Prostate gland (tissue), 2 donors: ENCODE data around the gene RASGRP4. TPM values are rescaled to one million over a fixed set of nuclear protein-coding genes. Genes with fewer than 3 reads are reported as not detected.

Source experiments
- DNase-seq: peaks from one replicate; pipeline ENCODE4 v3.0.0-alpha.2; 2019; ENCODE audit warnings: low spot score
- H3K27ac ChIP-seq, 2 donors: fragments of 200-600 bp; sonication (generic); 2 replicates each; pipeline ENCODE4 v1.5.1; 2017 to 2019
- H3K27me3 ChIP-seq: fragments of 200-600 bp; sonication (generic); replicated peaks from 2 replicates; pipeline ENCODE4 v1.5.1; 2019; ENCODE audit not compliant: insufficient read depth
- H3K36me3 ChIP-seq, 2 donors: fragments of 200-600 bp; sonication (generic); 1 replicate in 1 of 2; 2 replicates in 1 of 2; pipeline versions ENCODE4 v1.5.1 to v1.8.1; 2017 to 2019
- H3K4me1 ChIP-seq: fragments of 200-600 bp; sonication (generic); replicated peaks from 2 replicates; pipeline ENCODE4 v1.5.1; 2019
- H3K4me3 ChIP-seq, 2 donors: fragments of 200-600 bp; sonication (generic); 2 replicates each; pipeline ENCODE4 v1.5.1; 2017 to 2019
- H3K9me3 ChIP-seq: fragments of 200-600 bp; sonication (generic); 2 replicates; pipeline ENCODE4 v1.5.1; 2017
- POLR2A ChIP-seq: fragments of 450-650 bp; IDR thresholded peaks from one replicate; pipeline ENCODE4 v1.6.1; 2016; ENCODE audit warnings: antibody characterized with exemption, mild to moderate bottlenecking
- POLR2AphosphoS5 ChIP-seq: sonication (generic); formaldehyde crosslinking; IDR thresholded peaks from one replicate; pipeline ENCODE4 v1.6.1; 2017; ENCODE audit warnings: antibody characterized with exemption
- WGBS: methylation state at CpG from one replicate; pipeline ENCODE4 v1.1.5; 2018; 5-methylcytosine and 5-hydroxymethylcytosine counted together
- intact Hi-C: fragments of 100-400 bp; cut with DNase I; formaldehyde crosslinking; loops from one replicate; pipeline ENCODE4 v1.14.2; 2022
- total RNA-seq, 2 donors: library from RNA; depleted of rRNA; stranded (reverse); fragments of >200 nt; gene quantifications; one replicate each; pipeline ENCODE4 v1.1.0, GENCODE V29; 2016
- TF ChIP-seq, protein P1 (sequence below), 4 experiments: fragments of 200-600 bp in 2 of 4; fragments of 450-650 bp in 2 of 4; sonication (generic) in 2 of 4; IDR thresholded peaks; 1 replicate in 3 of 4; 2 replicates in 1 of 4; pipeline ENCODE4 v1.5.1; 2016 to 2019; ENCODE audit warnings: antibody characterized with exemption in 4 of 4, mild to moderate bottlenecking in 2 of 4, moderate library complexity in 2 of 4

RASGRP4 gene
- total RNA-seq, 2 donors from 2014 or later = 1.4 to 1.6 TPM

DNA sequence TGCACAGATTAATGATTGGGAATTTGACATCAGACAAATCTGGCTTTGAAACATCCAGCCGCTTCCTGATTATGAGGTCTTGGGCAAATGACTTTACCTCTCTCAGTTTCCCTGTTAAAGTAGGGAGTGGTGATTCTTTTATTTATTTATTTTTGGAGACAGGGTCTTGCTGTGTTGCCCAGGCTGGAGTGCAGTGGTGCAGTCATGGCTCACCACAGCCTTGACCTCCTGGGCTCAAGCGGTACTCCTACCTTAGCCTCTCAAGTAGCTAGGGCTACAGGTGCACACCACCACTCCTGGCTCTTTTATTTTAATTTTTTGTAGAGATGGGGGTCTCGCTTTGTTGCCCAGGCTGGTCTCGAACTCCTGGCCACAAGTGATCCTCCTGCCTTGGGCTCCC is 49.0 kb downstream of the RASGRP4 start:
- TF ChIP-seq POLR2AphosphoS5 = no peak
- no peak for TF ChIP-seq POLR2A
- TF ChIP-seq, protein P1, sequence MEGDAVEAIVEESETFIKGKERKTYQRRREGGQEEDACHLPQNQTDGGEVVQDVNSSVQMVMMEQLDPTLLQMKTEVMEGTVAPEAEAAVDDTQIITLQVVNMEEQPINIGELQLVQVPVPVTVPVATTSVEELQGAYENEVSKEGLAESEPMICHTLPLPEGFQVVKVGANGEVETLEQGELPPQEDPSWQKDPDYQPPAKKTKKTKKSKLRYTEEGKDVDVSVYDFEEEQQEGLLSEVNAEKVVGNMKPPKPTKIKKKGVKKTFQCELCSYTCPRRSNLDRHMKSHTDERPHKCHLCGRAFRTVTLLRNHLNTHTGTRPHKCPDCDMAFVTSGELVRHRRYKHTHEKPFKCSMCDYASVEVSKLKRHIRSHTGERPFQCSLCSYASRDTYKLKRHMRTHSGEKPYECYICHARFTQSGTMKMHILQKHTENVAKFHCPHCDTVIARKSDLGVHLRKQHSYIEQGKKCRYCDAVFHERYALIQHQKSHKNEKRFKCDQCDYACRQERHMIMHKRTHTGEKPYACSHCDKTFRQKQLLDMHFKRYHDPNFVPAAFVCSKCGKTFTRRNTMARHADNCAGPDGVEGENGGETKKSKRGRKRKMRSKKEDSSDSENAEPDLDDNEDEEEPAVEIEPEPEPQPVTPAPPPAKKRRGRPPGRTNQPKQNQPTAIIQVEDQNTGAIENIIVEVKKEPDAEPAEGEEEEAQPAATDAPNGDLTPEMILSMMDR (IDR thresholded peaks at IDR 0.05) = no peak
- Histone ChIP-seq H3K36me3 (peaks cover 12% of the 10 kb centered on the region in 2 donors), H3K4me1 (peaks cover 14% of the 10 kb centered on the region), H3K27me3 (no peaks in the 10 kb centered on the region), H3K27ac (no peak overlapping the region), H3K9me3 (no peaks in the 10 kb centered on the region), H3K4me3 (no peak overlapping the region)
- intact Hi-C loops = no loop called here
- no peak for DNase-seq
- WGBS = 98% methylated on average over 4 of the region's 4 CpGs

DNA sequence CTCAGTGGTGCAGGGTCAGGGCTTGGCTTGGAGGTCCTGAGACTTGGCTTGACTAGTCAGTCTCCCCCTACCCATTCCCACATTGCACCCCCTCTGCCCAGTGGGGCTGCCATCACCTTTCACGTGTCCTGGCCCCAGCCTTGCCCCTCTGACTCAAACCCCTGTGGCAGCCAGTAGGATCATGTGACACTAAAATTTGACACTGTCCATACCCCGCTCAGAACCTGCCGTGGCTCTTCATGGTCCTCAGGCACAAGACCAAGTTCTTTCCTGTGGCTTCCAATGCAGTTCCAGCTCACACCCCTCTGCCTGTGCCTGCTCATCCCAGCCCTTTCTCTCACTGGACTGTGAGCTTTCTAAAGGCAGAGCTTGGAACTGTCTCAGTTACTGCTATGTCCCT is 49.4 kb downstream of the RASGRP4 start:
- Histone ChIP-seq H3K27me3 (no peaks in the 10 kb centered on the region), H3K4me1 (peaks cover 14% of the 10 kb centered on the region), H3K9me3 (no peaks in the 10 kb centered on the region), H3K36me3 (peaks cover 8 to 10% of the 10 kb centered on the region in 2 donors), H3K27ac (no peak overlapping the region), H3K4me3 (no peak overlapping the region)
- WGBS = 74% methylated on average over 3 of the region's 3 CpGs
- DNase-seq = no peak
- intact Hi-C loops = no loop called here
- no peak for TF ChIP-seq POLR2A
- TF ChIP-seq, protein P1 (IDR thresholded peaks at IDR 0.05) = no peak
- no peak for TF ChIP-seq POLR2AphosphoS5

DNA sequence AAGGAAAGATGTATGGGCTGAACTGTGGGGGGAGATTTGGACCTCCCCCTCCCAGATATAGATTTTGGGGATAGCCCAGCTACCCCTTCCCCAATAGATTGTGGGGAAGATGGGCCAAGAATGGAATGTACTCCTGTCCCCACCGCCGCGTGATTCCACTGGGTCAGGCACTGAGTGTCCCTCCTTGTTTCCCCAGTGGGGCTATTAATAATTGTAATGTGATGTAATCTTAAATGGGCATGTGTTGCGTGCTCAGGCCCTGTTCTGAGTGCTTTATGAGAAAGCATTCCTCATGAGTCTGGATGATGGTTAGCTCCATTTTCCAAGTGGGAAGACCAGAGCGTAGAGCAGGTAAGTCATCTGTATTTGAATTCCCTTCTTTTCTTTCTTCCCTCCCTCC is 50.3 kb downstream of the RASGRP4 start:
- peak overlapping the region; percentile 93 for H3K27ac ChIP-seq

DNA sequence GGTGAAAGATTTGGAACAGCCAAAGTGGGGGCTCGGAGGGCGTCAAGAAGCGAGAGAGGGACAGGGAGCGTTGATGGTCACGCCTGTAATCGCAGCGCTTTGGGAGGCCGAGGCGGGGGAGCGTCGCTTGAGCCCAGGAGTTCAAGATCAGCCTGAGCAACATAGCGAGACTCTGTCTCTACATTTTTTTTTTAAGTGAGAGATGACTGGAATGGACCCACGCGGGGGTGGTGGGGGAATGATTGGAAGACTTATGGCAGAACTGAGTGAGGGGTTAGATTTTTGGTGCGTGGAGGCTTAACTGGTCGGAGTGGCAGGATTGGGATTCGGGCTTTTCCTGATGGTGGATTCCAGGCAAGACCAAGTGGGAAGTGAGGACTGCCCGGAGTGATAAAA is 50.9 kb downstream of the RASGRP4 start:
- TF ChIP-seq, protein P1 (IDR thresholded peaks at IDR 0.05) = no peak
- Histone ChIP-seq H3K27ac (peak overlapping the region; percentile 93), H3K4me3 (peak overlapping the region; percentile 75 to 87), H3K27me3 (no peaks in the 10 kb centered on the region), H3K36me3 (peaks cover 0 to 3% of the 10 kb centered on the region in 2 donors), H3K4me1 (peaks cover 14% of the 10 kb centered on the region), H3K9me3 (no peaks in the 10 kb centered on the region)
- WGBS = 2% methylated on average over 18 of the region's 18 CpGs
- no peak for DNase-seq
- intact Hi-C loops = loop anchor here (2.0 kb wide), 1 partner anchor 38 kb away; no protein-coding TSS in a partner anchor

More for the DNA sequence above, 50.3 kb downstream of the RASGRP4 start:
- H3K36me3 ChIP-seq = peaks cover 1 to 6% of the 10 kb centered on the region in 2 donors
- H3K27me3 ChIP-seq = no peaks in the 10 kb centered on the region
- no peaks in the 10 kb centered on the region for H3K9me3 ChIP-seq
- TF ChIP-seq, protein P1 (IDR thresholded peaks at IDR 0.05) = no peak
- TF ChIP-seq POLR2AphosphoS5 = peak; percentile 83
- peak overlapping the region; percentile 75 to 87 for H3K4me3 ChIP-seq
- WGBS = 46% methylated on average over 5 of the region's 5 CpGs
- peak; percentile 58 for DNase-seq
- peaks cover 14% of the 10 kb centered on the region for H3K4me1 ChIP-seq
- intact Hi-C loops = loop anchor here (2.0 kb wide), 1 partner anchor 39 kb away; no protein-coding TSS in a partner anchor

DNA sequence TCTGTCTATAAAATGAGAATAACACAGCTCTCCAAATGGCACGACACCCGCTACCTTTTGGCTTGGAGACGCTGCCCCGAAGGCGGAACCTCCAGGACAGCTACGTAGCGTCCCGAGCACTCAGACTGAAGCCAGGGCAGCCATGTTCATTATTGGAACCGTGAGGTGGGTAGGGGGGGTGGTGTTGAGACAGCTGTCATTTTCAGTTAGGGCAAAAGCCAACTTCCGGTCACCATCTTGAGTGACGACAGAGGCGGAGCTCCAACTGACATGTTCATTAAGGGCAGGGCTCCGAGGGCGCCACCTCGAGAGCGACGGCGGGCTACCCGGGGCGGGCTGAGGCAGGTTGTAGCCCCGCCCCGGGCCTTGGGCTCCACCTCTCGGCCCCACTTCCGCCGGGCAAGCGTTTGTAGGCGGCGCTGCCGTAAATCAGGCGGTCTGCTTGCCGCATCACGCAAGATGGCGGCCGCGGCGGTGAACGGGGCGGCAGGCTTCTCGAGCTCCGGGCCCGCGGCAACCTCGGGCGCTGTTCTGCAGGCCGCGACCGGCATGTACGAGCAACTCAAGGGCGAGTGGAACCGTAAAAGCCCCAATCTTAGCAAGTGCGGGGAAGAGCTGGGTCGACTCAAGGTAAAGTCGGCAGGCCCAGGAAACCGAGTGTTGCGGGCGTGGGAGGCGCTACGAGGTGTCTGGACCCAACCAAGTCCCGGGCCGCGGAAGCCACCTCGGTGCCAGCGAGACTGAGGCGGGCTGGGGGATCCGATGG is 51.5 kb downstream of the RASGRP4 start, which contains the start of gene PSMD8:
Gene PSMD8, plus strand, starts transcription at position 240 of the 766 bp plus-strand sequence. Its CDS starts 31 bp downstream, at position 271.
- Histone ChIP-seq H3K27me3 (no peaks in the 10 kb centered on the region), H3K4me3 (peak within 1 kb of the TSS; percentile 75 to 87), H3K36me3 (peaks cover 0 to 3% of the 10 kb centered on the region in 2 donors), H3K9me3 (no peaks in the 10 kb centered on the region), H3K4me1 (peaks cover 14% of the 10 kb centered on the region), H3K27ac (peak within 1 kb of the TSS; percentile 93)
- intact Hi-C loops = loop anchor here (2.0 kb wide), 1 partner anchor 38 kb away; no protein-coding TSS in a partner anchor
- WGBS = 1% methylated on average over 41 of the region's 65 CpGs
- DNase-seq = peak; percentile 100
- TF ChIP-seq, protein P1 (IDR thresholded peaks at IDR 0.05) = peak; percentile 25 to 49 (median 38)
- TF ChIP-seq POLR2A (peak; percentile 98), POLR2AphosphoS5 (peak; percentile 97)
